ENCODE measurements around the gene MS4A4E. TPM values are rescaled to one million over a fixed set of nuclear protein-coding genes. Genes with fewer than 3 reads are reported as not detected.
"Not testable (repeated sequence)": the region's sequence is repeated elsewhere in the genome, so short reads cannot be mapped to it uniquely, and the experiment has no call there.

MS4A4E gene
- total RNA-seq, 1 donor from 2014 or later = 0.79 TPM

GRCh38 chr11:60184824-60185511 is 58.0 kb downstream of the MS4A4E start:
- ATAC-seq (peak; percentile 73), DNase-seq (no peak)
- intact Hi-C loops (cut with micrococcal nuclease) = loop anchor here (5.0 kb wide), 1 partner anchor 147 kb away; no protein-coding TSS in a partner anchor

- ATAC-seq = peak; percentile 70
- intact Hi-C loops (cut with micrococcal nuclease) = no loop called here
- DNase-seq = no peak
Observed at GRCh38 chr11:60183591-60184205, 59.2 kb downstream of the MS4A4E start.

GRCh38 chr11:60182541-60183330 is 60.2 kb downstream of the MS4A4E start, which contains the start of gene MS4A6A:
Gene MS4A6A (minus strand): TSS chr11:60183083. CDS start chr11:60181727, 1,356 bp downstream.
- DNase-seq = no peak
- intact Hi-C loops (cut with micrococcal nuclease) = no loop called here
- peak; percentile 57 for ATAC-seq

GRCh38 chr11:60175860-60176275 is 67.1 kb downstream of the MS4A4E start:
- DNase-seq = no peak
- intact Hi-C loops (cut with micrococcal nuclease) = no loop called here
- ATAC-seq = no peak

- DNase-seq = no peak
- intact Hi-C loops (cut with micrococcal nuclease) = no loop called here
- ATAC-seq = no peak
Observed at GRCh38 chr11:60172011-60172410, 70.9 kb downstream of the MS4A4E start.

- intact Hi-C loops (cut with micrococcal nuclease) = no loop called here
- ATAC-seq = no peak
Observed at GRCh38 chr11:60170566-60170965, 72.4 kb downstream of the MS4A4E start.

GRCh38 chr11:60169264-60169915 is 73.5 kb downstream of the MS4A4E start:
- DNase-seq = no peak
- intact Hi-C loops (cut with micrococcal nuclease) = no loop called here
- ATAC-seq = peak; percentile 73

More at GRCh38 chr11:60170566-60170965, 72.4 kb downstream of the MS4A4E start:
- no peak for DNase-seq

- intact Hi-C loops (cut with micrococcal nuclease) = no loop called here
- DNase-seq (no peak), ATAC-seq (no peak)
Observed at GRCh38 chr11:60168306-60168705, 74.6 kb downstream of the MS4A4E start.

GRCh38 chr11:60165951-60166350 is 77.0 kb downstream of the MS4A4E start:
- intact Hi-C loops (cut with micrococcal nuclease) = no loop called here
- ATAC-seq (no peak), DNase-seq (no peak)

GRCh38 chr11:60165538-60165937 is 77.4 kb downstream of the MS4A4E start:
- DNase-seq (no peak), ATAC-seq (no peak)
- intact Hi-C loops (cut with micrococcal nuclease) = no loop called here

GRCh38 chr11:60164550-60165075 is 78.3 kb downstream of the MS4A4E start:
- intact Hi-C loops (cut with micrococcal nuclease) = no loop called here
- DNase-seq = no peak

GRCh38 chr11:60161766-60162165 is 81.2 kb downstream of the MS4A4E start:
- DNase-seq (no peak), ATAC-seq (no peak)
- intact Hi-C loops (cut with micrococcal nuclease) = no loop called here

More at GRCh38 chr11:60164550-60165075, 78.3 kb downstream of the MS4A4E start:
- ATAC-seq = no peak

GRCh38 chr11:60161107-60161506 is 81.8 kb downstream of the MS4A4E start:
- DNase-seq (no peak), ATAC-seq (no peak)
- intact Hi-C loops (cut with micrococcal nuclease) = no loop called here

GRCh38 chr11:60159868-60160267 is 83.1 kb downstream of the MS4A4E start:
- DNase-seq (no peak), ATAC-seq (no peak)
- intact Hi-C loops (cut with micrococcal nuclease) = no loop called here

GRCh38 chr11:60159284-60159683 is 83.7 kb downstream of the MS4A4E start:
- DNase-seq (no peak), ATAC-seq (no peak)
- intact Hi-C loops (cut with micrococcal nuclease) = no loop called here

GRCh38 chr11:60158636-60159035 is 84.3 kb downstream of the MS4A4E start:
- intact Hi-C loops (cut with micrococcal nuclease) = no loop called here
- DNase-seq = no peak
- ATAC-seq = no peak

GRCh38 chr11:60155931-60156330 is 87.0 kb downstream of the MS4A4E start:
- DNase-seq = no peak
- no peak for ATAC-seq
- intact Hi-C loops (cut with micrococcal nuclease) = no loop called here

GRCh38 chr11:60152727-60153126 is 90.2 kb downstream of the MS4A4E start:
- intact Hi-C loops (cut with micrococcal nuclease); DNase-seq; ATAC-seq: not testable (repeated sequence)

GRCh38 chr11:60150279-60150678 is 92.7 kb downstream of the MS4A4E start:
- intact Hi-C loops (cut with micrococcal nuclease) = no loop called here
- no peak for DNase-seq
- ATAC-seq = no peak

Measured in left ventricle myocardium superior (tissue), 1 donor.